Hematopoietic multipotent progenitor cell treated with erythropoietin and hydrocortisone succinate and interleukin-3 and kit ligand, for 8 days (in vitro differentiated cells): ENCODE data around the gene MTURN.
"Not testable (repeated sequence)": the region's sequence is repeated elsewhere in the genome, so short reads cannot be mapped to it uniquely, and the experiment has no call there.

ENCODE experiments used
- DNase-seq: peaks from one replicate; pipeline ENCODE4 v3.0.0-alpha.2; 2015

Gene MTURN

GRCh38 chr7:30134611-30135300, at the start of gene MTURN:
TSS of gene MTURN (plus strand) at chr7:30134986. CDS start at chr7:30135137, 151 bp downstream.
- peak; percentile 88 for DNase-seq

GRCh38 chr7:30086529-30086928, 48.3 kb upstream of the MTURN start:
- DNase-seq = no peak

GRCh38 chr7:30087371-30087770, 47.4 kb upstream of the MTURN start:
- no peak for DNase-seq

GRCh38 chr7:30088362-30088761, 46.4 kb upstream of the MTURN start:
- no peak for DNase-seq

- DNase-seq = no peak
Measured at GRCh38 chr7:30090111-30090510, 44.7 kb upstream of the MTURN start.

- DNase-seq = no peak
Measured at GRCh38 chr7:30091491-30091912, 43.3 kb upstream of the MTURN start.

GRCh38 chr7:30091987-30092386, 42.8 kb upstream of the MTURN start:
- DNase-seq = no peak

GRCh38 chr7:30093420-30093952, 41.3 kb upstream of the MTURN start:
- no peak for DNase-seq

- DNase-seq = not testable (repeated sequence)
Measured at GRCh38 chr7:30098599-30098998, 36.2 kb upstream of the MTURN start.

GRCh38 chr7:30102281-30102680, 32.5 kb upstream of the MTURN start:
- no peak for DNase-seq

GRCh38 chr7:30104157-30104556, 30.6 kb upstream of the MTURN start:
- DNase-seq = peak; percentile 62

GRCh38 chr7:30112103-30112713, 22.6 kb upstream of the MTURN start:
- no peak for DNase-seq

GRCh38 chr7:30113144-30113543, 21.6 kb upstream of the MTURN start:
- no peak for DNase-seq

- DNase-seq = peak; percentile 48
Measured at GRCh38 chr7:30114536-30115238, 20.1 kb upstream of the MTURN start.

GRCh38 chr7:30115709-30116297, 19.0 kb upstream of the MTURN start:
- DNase-seq = no peak

GRCh38 chr7:30116771-30117170, 18.0 kb upstream of the MTURN start:
- DNase-seq = no peak

- DNase-seq = no peak
Measured at GRCh38 chr7:30117896-30118295, 16.9 kb upstream of the MTURN start.

GRCh38 chr7:30119890-30120577, 14.8 kb upstream of the MTURN start:
- DNase-seq = no peak

GRCh38 chr7:30133736-30134610, 813 bp upstream of the MTURN start:
- DNase-seq = peak; percentile 82

GRCh38 chr7:30135301-30136116, 723 bp downstream of the MTURN start:
- peak; percentile 82 for DNase-seq
